Activated CD4-positive, CD25-positive, alpha-beta regulatory T cell treated with anti-CD3 and anti-CD28 coated beads, Interleukin-2, amount 50 U/mL, for 24 hours (primary cell): ENCODE data around the gene DKC1.

Experiments used
- ATAC-seq, 2 donors: fragments of 150-1000 bp; cut with Tn5 transposase; one replicate each; pipeline ENCODE4 v1.10.0; 2021; ENCODE audit warnings: mild to moderate bottlenecking in 1 of 2, moderate library complexity in 1 of 2

The DKC1 gene

GRCh38 chrX:154762537-154763296 lies at the start of gene DKC1:
Gene DKC1, plus strand, starts transcription at chrX:154762864. Its CDS starts 102 bp downstream, at chrX:154762966.
- peak; percentile 84 to 85 for ATAC-seq

GRCh38 chrX:154714925-154715324 lies 47.7 kb upstream of the DKC1 start:
- ATAC-seq = no peak

DNA sequence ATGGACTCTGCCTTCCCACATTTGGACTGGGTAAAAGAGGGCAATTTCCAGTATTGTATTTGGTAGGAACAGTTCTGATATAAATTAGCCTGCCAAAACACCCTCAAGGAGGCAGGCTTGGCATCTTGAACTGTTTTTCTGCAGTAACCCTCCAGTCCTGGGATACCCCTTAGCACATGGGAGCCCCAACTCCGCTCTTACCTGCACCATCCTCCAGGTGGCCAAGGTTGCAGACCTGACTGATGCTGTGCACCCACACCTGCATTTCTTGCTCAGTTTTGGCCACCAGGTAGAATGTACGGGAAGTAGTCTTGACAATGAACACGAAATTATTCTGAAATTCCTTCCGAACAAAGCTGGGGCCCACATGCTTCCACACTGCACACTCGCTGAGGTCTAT lies 46.8 kb upstream of the DKC1 start:
- no peak for ATAC-seq

- ATAC-seq = no peak
These were observed 44.8 kb upstream of the DKC1 start for GRCh38 chrX:154717824-154718223.

- no peak for ATAC-seq
These were observed 44.0 kb upstream of the DKC1 start for GRCh38 chrX:154718616-154719015.

- peak; percentile 87 to 89 for ATAC-seq
These were observed 43.5 kb upstream of the DKC1 start for GRCh38 chrX:154719132-154719675.

GRCh38 chrX:154720067-154720466 lies 42.6 kb upstream of the DKC1 start:
- ATAC-seq = peak; percentile 38 to 44

DNA sequence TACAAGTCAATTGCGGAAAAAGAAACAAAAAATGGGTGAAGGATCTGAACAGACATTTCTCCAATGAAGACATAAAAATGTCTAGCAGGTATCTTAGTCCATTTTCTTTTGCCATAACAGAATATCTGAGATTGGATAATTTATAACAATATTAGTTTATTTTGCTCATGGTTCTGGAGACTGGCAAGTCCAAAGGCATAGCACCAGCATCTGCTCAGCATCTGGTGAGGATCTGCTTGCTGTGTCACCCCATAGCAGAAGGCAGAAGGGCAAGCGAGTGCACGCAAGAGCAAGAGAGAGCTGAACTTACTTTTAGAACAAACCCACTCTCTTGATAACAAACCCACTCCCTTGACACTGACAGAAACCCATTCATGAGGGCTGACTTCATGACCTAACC lies 41.5 kb upstream of the DKC1 start:
- no peak for ATAC-seq

- ATAC-seq = peak in 1 of 2 donors; percentile 53
These were observed 37.5 kb upstream of the DKC1 start for GRCh38 chrX:154724993-154725756.

DNA sequence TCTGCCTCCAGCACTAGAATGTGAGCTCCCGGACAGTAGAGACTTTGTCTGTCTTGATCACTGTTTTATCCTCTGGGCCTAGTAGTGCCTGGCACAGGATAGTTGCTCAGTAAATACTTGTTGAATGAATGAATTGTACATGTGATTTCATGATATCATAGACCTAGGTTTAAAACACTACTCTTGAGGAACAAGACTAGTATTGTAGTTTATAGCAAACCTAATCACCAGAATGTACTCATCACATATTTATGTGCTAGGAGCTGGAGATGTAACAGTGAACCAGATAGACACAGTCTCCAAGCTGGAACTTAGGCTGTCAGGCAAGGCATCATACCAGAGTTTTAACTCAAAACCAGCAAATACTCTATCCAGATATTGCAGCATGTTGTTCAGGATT lies 35.2 kb upstream of the DKC1 start:
- no peak for ATAC-seq

DNA sequence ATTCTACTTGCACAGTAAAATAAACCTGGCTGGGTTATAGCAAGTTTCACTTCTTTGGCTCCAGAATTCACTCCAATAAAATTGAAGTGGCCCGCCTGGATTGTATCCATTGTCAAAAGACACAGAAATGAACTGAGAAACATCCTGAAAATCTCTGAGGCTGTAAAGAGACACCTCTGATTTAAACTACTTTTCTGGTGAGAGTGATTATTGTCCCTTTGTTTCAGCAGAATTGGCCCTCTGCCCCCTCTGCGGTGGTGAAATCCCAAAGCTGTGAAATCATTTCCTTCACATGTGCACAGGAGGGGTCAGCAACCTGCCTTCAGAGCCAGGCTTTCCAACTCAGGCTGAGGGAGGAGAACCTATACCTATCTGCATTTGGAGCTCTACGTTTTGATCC lies 34.8 kb upstream of the DKC1 start:
- no peak for ATAC-seq

DNA sequence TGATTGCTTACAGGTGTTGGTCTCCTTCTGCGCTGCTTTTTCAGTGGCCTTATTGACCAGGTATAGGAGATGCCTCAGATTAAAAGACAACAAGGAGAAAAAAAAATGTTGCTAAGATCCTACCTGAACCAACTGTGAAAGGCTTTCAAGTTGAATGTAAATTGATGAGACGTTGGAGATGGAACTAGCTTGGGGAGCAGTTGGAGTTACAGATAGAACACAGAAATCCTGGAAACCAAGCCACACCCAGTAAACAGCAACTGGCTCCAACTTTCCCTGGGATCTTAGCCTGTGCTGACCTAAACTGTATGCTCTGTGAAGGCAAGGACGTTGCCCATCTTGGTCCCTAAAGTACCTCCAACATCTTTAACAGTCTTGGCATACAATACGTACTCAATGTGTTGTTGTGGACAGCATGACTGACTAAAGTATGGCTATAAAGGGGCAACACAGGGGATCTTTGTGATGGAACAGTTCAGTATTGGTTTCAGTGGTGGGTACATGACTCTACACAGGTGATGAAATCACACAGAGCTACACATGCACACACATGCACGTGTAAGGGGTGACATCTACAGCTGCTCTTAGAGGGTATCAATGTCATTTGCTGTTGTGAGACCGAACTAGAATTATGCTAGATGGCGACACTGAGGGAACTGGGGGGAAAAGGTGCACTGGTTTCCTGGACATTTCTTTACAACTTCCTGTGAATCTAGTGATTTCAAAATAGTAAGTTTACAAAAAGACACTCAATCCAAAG lies 34.1 kb upstream of the DKC1 start:
- ATAC-seq = peak in 1 of 2 donors; percentile 41

DNA sequence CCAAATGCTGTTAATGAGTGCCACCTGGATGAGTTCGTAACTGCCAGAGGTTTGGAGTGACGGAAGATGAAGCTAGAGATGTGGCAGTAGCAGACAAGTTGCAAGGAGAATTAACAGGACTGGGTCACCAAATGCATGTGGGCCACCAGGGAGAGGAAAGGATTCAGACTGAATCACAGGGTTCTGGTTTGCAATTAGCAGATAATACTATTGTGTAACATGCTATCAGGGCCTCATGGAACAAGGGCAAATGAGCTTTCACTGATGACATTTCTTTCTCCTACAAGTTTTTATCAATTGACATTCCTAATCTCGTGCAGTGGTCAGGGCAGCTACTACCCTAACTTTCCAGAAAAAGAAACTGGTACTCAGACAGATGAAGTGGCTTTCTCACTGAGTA lies 33.2 kb upstream of the DKC1 start:
- ATAC-seq = no peak

GRCh38 chrX:154730253-154730891 lies 32.3 kb upstream of the DKC1 start:
- ATAC-seq = no peak

DNA sequence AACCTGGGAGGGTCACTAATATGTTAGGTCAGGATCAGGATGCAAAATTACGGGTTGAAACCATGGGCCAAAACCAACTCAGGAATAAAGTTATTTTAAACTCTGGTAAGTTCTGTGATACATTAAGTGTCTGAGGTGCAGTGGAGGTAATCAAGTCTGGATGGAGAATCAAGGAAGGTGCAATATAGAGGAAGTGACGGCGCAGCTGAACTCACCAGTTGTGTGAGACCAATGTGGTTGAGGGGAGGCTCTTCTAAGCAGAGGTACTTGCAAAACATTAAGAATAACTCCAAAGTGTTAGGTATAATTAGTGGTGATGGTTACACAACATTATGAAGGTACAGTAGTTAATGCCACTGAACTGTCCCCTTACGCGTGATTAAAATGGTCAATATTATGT lies 31.5 kb upstream of the DKC1 start:
- no peak for ATAC-seq

DNA sequence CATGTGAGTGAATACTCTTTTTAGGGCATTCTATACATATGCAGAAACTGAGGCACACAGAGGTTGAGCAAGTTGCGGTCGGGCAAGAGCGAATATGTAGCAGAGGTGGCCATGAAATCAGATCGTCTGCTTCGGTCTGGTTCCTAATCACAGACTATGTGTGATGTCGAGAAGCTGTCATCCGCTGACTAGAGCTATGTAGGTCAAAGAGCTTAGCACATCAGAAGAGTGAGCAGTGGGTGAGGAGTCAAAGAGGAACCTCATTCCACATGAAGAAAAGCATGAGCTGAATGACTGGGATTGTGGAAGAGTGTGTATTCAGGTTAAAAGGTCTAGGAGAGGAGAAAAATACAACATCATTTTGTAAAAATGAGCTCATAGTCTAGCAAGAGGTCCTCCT lies 30.8 kb upstream of the DKC1 start:
- ATAC-seq = no peak

DNA sequence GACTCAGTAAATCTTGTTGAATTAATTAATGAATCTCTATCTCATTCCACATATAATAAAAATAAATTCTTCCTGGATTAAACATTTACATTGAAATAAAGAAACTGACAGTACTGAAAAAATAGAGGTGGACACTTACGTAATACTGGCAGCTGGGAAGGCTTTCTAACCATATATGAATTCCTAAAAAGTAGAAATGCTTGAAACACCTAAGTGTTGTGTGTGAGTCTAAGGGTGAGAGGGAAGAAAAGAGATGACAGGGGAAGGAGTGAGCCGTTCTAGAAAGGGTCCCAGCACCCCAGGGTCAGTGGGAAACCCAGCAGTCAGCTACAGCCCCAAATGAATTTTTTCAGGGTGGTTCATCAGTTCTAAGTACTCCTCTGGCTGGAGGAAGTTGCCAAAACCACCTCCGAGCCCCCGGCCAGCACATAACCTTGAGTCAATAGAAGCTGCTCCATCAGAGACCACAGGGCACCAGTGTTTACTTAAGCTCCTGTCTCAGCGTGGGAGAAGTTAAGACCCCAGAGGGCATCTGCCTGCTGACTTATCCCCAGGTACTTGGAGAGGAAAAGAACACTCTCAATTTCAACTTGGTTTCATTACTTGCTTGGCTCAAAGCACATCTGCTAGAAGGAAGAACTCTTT lies 30.1 kb upstream of the DKC1 start:
- ATAC-seq = no peak

DNA sequence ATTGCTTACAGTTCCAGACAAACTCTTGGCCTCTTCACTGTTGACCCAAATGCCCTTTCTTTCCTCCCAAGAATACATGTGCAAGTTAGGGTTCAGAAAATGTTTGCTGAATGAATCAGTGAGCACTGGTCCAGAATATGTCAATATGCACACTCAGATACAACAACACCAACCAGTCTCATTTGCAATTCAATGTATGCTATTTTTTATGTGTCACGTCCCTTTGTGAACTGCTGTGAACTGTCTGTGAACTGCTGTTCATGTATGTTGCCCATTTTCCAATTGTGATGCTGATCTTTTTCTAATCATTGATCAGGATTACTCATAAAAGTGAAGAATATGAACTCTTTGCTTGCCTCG lies 29.6 kb upstream of the DKC1 start:
- ATAC-seq = peak; percentile 32 to 52

DNA sequence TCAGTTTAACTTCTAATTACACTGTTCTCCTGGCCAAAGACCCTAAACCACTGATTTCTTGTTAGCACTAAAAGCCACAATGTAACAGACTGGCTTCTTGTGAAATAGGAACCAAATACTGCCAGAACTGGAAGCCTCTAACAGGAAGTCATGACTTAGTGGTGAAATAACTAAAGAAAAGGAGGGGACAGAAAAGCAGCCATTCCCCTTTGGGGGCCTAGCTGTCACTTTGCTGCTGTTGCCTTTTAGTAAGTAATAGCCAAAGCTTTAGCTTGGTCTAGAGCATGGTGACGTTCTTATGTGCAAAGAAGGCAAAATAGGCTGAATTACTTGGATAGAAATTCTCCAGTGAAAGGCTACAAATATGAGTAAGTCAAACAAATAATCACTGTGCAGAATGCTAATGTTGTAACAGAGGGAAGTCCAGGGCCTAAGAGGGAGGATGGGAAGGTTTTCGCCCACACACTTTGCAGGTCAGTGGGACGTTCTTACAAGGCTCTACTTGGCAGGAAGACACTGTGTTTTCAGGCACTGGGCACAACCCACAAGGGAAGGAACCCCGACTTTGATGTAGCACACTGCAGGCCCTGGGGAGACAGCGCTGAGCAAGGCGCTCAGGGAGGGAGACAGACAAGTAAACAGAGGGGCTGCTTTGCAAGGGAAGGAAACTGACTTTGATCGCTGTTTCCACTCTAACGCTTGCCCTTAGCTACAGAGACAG lies 28.4 kb upstream of the DKC1 start:
- peak in 1 of 2 donors; percentile 22 for ATAC-seq

- no peak for ATAC-seq
These were observed 26.8 kb upstream of the DKC1 start for GRCh38 chrX:154735695-154736393.

DNA sequence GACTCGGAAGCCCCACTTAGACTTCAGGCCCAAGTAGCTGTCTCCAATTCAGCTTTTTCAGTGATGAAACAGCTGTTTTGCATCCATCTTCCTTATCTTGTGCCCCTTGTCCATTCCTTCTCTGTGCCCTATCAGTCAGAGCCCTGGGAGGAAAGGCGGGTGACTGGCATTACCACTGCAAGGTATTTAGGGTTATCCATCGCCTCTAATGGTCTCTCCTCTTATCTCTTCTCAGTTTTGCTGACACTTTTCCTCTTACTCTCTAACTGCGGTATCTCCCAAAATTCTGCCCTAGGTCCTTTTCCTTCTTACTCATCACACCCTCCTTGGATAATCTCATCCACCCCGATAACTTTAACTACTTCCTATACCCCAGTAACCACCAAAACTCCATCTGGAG lies 25.5 kb upstream of the DKC1 start:
- no peak for ATAC-seq
